ENCODE measurements around the gene RCN2. TPM values are rescaled to one million over a fixed set of nuclear protein-coding genes. Genes with fewer than 3 reads are reported as not detected.
"Not testable (repeated sequence)": the region's sequence is repeated elsewhere in the genome, so short reads cannot be mapped to it uniquely, and the experiment has no call there.

RCN2 gene
- total RNA-seq, 6 experiments from 2014 or later, result 88.0 to 98.1 (median 94.5) TPM

- Mint-ChIP-seq H3K36me3 (ENCODE audit: low read depth) (no peaks in the 10 kb centered on the region), H3K4me3 (no peak overlapping the region), H3K4me1 (ENCODE audit: low read depth) (peaks cover 6% of the 10 kb centered on the region), H3K27ac (no peak overlapping the region), H3K27me3 (ENCODE audit: insufficient read depth) (peaks cover 29% of the 10 kb centered on the region), H3K9me3 (no peaks in the 10 kb centered on the region)
- no peak for DNase-seq
- TF ChIP-seq CTCF (IDR thresholded peaks at IDR 0.05), result no peak
Measured at GRCh38 chr15:76964157-76964556, 32.6 kb downstream of the RCN2 start.

GRCh38 chr15:76966051-76966450, 34.5 kb downstream of the RCN2 start:
- peaks cover 36% of the 10 kb centered on the region for H3K27me3 Mint-ChIP-seq (ENCODE audit: insufficient read depth)
- H3K36me3 Mint-ChIP-seq (ENCODE audit: low read depth); H3K4me3 Mint-ChIP-seq; H3K27ac Mint-ChIP-seq; H3K4me1 Mint-ChIP-seq (ENCODE audit: low read depth); DNase-seq; H3K9me3 Mint-ChIP-seq: not testable (repeated sequence)

GRCh38 chr15:76967067-76967466, 35.5 kb downstream of the RCN2 start:
- DNase-seq, result no peak
- peaks cover 34% of the 10 kb centered on the region for H3K27me3 Mint-ChIP-seq (ENCODE audit: insufficient read depth)
- H3K4me3 Mint-ChIP-seq, result no peak overlapping the region
- no peak for TF ChIP-seq CTCF (IDR thresholded peaks at IDR 0.05)
- no peaks in the 10 kb centered on the region for H3K9me3 Mint-ChIP-seq
- H3K27ac Mint-ChIP-seq, result no peak overlapping the region
- peaks cover 6% of the 10 kb centered on the region for H3K4me1 Mint-ChIP-seq (ENCODE audit: low read depth)
- no peaks in the 10 kb centered on the region for H3K36me3 Mint-ChIP-seq (ENCODE audit: low read depth)

- no peak overlapping the region for H3K27ac Mint-ChIP-seq
- TF ChIP-seq CTCF (IDR thresholded peaks at IDR 0.05), result no peak
- no peaks in the 10 kb centered on the region for H3K36me3 Mint-ChIP-seq (ENCODE audit: low read depth)
- H3K4me1 Mint-ChIP-seq (ENCODE audit: low read depth), result peaks cover 6% of the 10 kb centered on the region
- no peak overlapping the region for H3K4me3 Mint-ChIP-seq
- no peaks in the 10 kb centered on the region for H3K9me3 Mint-ChIP-seq
- peaks cover 36% of the 10 kb centered on the region for H3K27me3 Mint-ChIP-seq (ENCODE audit: insufficient read depth)
- peak; percentile 10 for DNase-seq
Measured at GRCh38 chr15:76968306-76968705, 36.8 kb downstream of the RCN2 start.

- no peak overlapping the region for H3K4me3 Mint-ChIP-seq
- H3K4me1 Mint-ChIP-seq (ENCODE audit: low read depth), result no peaks in the 10 kb centered on the region
- peaks cover 32% of the 10 kb centered on the region for H3K27me3 Mint-ChIP-seq (ENCODE audit: insufficient read depth)
- no peak for TF ChIP-seq CTCF (IDR thresholded peaks at IDR 0.05)
- no peaks in the 10 kb centered on the region for H3K9me3 Mint-ChIP-seq
- H3K36me3 Mint-ChIP-seq (ENCODE audit: low read depth), result no peaks in the 10 kb centered on the region
- no peak for DNase-seq
- no peak overlapping the region for H3K27ac Mint-ChIP-seq
Measured at GRCh38 chr15:76972389-76973361, 41.1 kb downstream of the RCN2 start.

- peaks cover 34% of the 10 kb centered on the region for H3K27me3 Mint-ChIP-seq (ENCODE audit: insufficient read depth)
Measured at GRCh38 chr15:76973362-76973743, 41.8 kb downstream of the RCN2 start.

More at GRCh38 chr15:76973362-76973743, 41.8 kb downstream of the RCN2 start:
- Mint-ChIP-seq H3K27ac (no peak overlapping the region), H3K36me3 (ENCODE audit: low read depth) (no peaks in the 10 kb centered on the region), H3K9me3 (peaks cover 2% of the 10 kb centered on the region), H3K4me3 (no peak overlapping the region), H3K4me1 (ENCODE audit: low read depth) (no peaks in the 10 kb centered on the region)
- DNase-seq, result no peak
- TF ChIP-seq CTCF (IDR thresholded peaks at IDR 0.05), result peak; percentile 78
